Stimulated activated CD8-positive, alpha-beta memory T cell treated with anti-CD3 and anti-CD28 coated beads, Interleukin-15, amount 100 ng/mL, for 1 hour (primary cell): Measurements from ENCODE around the gene MUC21.
"Not testable (repeated sequence)": the region's sequence is repeated elsewhere in the genome, so short reads cannot be mapped to it uniquely, and the experiment has no call there.

Source experiments
- DNase-seq: peaks from one replicate; pipeline ENCODE4 v3.0.0-alpha.2; 2020; ENCODE audit warnings: low read depth

Gene MUC21

GRCh38 chr6:31008165-31008564 is 24.6 kb downstream of the MUC21 start:
- DNase-seq = no peak

- no peak for DNase-seq
Observed at GRCh38 chr6:31009731-31010130, 26.2 kb downstream of the MUC21 start.

GRCh38 chr6:31010393-31011060 is 27.0 kb downstream of the MUC21 start, which contains the start of gene MUC22:
Gene MUC22 (plus strand): TSS chr6:31010474. CDS start chr6:31010707, 233 bp downstream.
- no peak for DNase-seq

GRCh38 chr6:31011153-31011552 is 27.6 kb downstream of the MUC21 start:
- no peak for DNase-seq

DNA sequence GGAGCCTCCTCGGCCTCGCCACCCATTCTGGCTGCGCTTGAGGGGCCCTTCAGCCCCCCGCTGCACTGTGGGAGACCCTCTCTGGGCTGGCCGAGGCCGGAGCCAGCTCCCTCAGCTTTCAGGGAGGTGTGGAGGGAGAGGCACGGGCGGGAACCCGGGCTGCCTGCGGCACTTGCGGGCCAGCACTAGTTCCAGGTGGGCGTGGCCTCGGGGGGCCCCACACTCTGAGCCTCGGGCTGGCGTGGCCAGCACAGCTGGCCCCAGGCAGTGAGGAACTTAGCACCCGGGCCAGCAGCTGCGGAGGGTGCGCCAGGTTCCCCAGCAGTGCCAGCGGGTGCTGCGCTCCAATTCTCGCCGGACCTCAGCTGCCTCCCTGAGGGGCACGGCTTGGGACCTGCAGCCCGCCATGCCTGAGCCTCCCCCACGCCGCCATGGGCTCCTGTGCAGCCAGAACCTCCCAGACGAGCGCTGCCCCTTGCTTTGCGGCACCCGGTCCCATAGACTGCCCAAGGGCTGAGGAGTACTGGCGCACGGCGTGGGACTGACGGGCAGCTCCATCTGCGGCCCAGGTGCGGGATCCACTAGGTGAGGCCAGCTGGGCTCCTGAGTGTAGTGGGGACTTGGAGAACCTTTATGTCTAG is 33.3 kb downstream of the MUC21 start:
- no peak for DNase-seq

DNA sequence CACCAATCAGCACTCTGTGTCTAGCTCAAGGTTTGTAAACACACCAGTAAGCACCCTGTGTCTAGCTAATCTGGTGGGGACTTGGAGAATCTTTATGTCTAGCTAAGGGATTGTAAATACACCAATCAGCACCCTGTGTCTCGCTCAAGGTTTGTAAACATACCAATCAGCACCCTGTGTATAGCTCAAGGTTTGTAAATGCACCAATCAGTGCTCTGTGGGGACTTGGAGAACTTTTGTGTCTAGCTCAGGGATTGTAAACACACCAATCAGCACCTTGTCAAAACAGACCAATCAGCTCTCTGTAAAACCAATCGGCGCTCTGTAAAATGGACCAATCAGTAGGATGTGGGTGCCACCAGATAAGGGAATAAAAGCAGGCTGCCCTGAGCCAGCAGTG is 33.9 kb downstream of the MUC21 start:
- not testable (repeated sequence) for DNase-seq

GRCh38 chr6:31020057-31020456 is 36.5 kb downstream of the MUC21 start:
- no peak for DNase-seq

DNA sequence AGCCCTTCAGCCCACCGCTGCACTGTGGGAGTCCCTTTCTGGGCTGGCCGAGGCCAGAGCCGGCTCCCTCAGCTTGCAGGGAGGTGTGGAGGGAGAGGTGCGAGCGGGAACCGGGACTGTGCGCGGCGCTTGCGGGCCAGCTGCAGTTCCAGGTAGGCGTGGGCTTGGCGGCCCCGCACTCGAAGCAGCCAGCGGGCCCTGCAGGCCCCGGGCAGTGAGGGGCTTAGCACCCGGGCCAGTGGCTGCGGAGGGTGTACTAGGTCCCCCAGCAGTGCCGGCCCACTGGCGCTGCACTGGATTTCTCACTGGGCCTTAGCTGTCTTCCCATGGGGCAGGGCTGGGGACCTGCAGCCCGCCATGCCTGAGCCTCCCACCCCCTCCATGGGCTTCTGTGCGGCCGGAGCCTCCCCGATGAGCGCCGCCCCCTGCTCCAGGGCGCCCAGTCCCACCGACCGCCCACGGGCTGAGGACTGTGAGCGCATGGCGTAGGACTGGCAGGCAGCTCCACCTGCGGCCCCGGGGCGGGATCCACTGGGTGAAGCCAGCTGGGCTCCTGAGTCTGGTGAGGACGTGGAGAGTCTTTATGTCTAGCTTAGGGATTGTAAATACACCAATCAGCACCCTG is 37.2 kb downstream of the MUC21 start:
- not testable (repeated sequence) for DNase-seq

DNA sequence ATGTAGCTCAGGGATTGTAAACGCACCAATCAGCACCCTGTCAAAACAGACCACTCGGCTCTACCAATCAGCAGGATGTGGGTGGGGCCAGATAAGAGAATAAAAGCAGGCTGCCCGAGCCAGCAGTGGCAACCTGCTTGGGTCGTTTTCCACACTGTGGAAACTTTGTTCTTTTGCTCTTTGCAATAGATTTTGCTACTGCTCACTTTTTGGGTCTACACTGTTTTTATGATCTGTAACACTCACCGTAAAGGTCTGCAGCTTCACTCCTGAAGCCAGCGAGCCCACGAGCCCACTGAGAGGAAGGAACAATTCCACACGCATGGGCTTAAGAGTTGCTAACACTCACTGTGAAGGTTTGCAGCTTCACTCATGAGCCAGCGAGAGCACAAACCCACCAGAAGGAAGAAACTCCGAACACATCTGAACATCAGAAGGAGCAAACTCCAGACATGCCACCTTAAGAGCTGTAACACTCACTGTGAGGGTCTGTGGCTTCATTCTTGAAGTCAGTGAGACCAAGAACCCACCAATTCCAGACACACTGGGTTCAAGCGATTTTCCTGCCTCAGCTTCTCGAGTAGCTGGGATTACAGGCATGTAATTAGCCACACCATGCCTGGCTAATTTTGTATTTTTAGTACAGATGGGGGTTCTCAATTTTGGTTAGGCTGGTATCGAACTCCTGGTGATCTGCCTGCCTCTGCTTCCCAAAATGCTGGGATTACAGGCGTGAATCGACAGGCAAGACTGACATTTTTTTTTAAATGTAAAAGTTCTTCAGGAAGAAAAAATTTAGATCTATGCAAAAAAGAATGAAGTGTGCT is 38.4 kb downstream of the MUC21 start:
- not testable (repeated sequence) for DNase-seq

- DNase-seq = no peak
Observed at GRCh38 chr6:31025595-31025994, 42.1 kb downstream of the MUC21 start.

- DNase-seq = no peak
Observed at GRCh38 chr6:31031095-31031494, 47.6 kb downstream of the MUC21 start.

GRCh38 chr6:31033075-31033474 is 49.6 kb downstream of the MUC21 start:
- no peak for DNase-seq

DNA sequence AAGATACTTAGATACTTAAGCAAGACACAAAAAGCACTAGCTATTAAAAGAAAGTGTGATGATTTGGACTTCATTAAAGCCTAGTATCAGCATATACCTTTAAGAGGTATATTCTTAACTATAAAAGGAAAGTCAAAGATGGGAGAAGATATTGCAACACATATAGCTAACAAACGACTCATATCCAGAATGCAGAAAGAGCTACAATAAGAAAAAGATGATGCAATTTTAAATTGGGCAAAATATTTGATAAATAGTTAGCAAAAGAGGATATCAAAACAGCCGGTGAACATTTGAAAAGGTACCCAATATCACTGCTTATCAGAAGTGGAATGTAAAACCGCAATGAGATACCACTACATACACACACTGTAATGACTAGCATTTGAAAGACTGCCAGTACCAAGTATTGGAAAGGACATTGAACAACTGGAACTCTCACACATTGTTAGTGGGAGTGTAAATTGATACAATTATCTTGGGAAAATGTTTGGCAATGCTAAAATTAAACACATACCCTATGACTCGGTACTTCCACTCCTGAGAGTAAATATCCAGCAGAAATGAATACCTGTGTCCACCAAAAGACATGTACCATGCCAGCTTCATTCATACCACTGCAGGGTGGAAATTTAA is 52.5 kb downstream of the MUC21 start:
- DNase-seq = no peak

- DNase-seq = no peak
Observed at GRCh38 chr6:31037169-31037568, 53.7 kb downstream of the MUC21 start.

DNA sequence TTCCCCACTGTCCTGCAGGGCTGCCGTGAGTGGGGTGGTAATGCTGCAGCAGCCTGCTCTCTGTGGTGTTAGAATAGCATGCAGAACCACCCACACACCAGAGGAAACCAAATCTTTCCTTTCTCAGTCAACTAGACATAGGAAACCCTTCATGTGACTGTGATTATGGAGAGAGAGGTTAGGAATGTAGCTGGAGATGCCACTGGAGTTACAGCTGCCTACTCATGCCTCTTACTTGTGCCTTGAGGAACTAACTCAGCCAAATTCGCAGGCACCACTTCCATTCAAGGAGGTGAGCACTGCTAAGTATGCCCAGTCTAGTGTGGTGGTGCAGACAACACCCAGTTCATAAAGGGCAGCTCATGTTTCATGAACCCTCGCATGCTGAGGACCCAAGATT is 54.2 kb downstream of the MUC21 start:
- no peak for DNase-seq

GRCh38 chr6:31038559-31038958 is 55.0 kb downstream of the MUC21 start:
- no peak for DNase-seq
